Measurements from ENCODE around the gene PGF.

PGF gene

DNA sequence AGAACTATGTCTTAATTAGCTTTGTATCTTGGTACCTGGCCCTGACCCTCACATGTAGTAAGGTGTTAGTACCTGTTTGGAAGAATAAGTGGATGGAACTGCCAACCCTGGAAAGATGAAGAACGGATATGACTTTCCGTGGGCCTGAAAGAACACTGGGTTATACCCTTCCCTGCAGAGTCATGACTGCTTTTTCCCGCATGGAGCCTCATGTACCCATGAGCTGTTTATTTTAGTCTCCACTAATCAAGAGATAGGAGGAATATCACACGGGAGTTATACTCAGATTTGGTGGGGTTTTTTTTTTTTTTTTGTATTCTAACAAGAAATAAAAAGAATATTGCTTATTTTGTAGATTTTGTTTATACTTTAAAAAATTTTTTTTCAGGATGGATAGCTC is 57.8 kb downstream of the PGF start:
- no peak for DNase-seq (ENCODE audit: low spot score)

DNA sequence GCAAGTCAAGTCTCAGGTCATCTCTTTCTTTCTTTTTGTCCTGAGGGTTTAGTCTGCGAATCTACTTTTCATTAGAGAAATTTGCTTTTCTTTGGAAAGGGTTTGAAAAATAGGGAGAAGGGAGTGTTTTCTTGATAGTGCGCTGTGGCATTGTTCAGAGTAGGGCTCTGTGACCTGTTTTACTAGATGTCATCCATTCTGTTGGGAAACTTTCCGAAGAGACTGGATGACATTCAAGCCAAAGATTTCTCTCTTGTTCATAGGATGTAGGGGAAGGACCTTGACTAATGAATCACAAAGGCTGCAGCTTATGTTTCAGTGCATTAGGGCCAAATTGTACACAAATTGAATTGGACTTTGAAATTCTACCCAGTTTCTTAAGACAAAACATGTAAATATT is 59.0 kb downstream of the PGF start:
- no peak for DNase-seq (ENCODE audit: low spot score)

GRCh38 chr14:74893614-74894091 is 61.7 kb downstream of the PGF start:
- no peak for DNase-seq (ENCODE audit: low spot score)

GRCh38 chr14:74892745-74893144 is 62.7 kb downstream of the PGF start:
- DNase-seq (ENCODE audit: low spot score) = no peak

DNA sequence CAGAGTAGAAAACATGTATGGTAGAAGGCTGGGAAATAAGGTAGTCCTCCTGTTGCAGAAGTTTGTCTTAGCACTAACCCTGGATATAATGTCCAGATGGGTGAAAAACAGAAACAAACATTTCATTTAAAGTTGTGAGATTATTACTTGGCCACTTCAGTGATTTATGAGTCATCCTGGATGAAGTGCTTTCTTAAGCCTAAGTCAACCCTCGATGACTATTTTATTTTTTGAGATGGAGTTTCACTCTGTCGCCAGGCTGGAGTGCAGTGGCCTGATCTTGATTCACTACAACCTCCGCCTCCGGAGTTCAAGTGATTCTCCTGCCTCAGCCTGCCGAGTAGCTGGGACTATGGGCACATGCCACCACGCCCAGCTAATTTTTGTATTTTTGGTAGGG is 63.5 kb downstream of the PGF start:
- DNase-seq (ENCODE audit: low spot score) = no peak
